H9 (cell line): ENCODE results near the gene GRID1. TPM values are rescaled to one million over a fixed set of nuclear protein-coding genes. Genes with fewer than 3 reads are reported as not detected.

Source experiments
- DNase-seq: peaks from one replicate; pipeline ENCODE4 v3.0.0-alpha.2; 2017
- H2AFZ ChIP-seq: one replicate; pipeline ENCODE4 v1.6.1; 2013; ENCODE audit warnings: mild to moderate bottlenecking, low read length, control low read depth, moderate library complexity
- H2AK5ac ChIP-seq: 2 replicates; pipeline ENCODE4 v1.6.1; 2013; ENCODE audit warnings: low read length, control low read depth, mixed read lengths; ENCODE audit not compliant: insufficient read length
- H2BK120ac ChIP-seq: one replicate; pipeline ENCODE4 v1.6.1; 2013; ENCODE audit warnings: low read depth, mild to moderate bottlenecking, low read length, control low read depth, inconsistent platforms; ENCODE audit not compliant: poor library complexity, severe bottlenecking
- H2BK12ac ChIP-seq: 2 replicates; pipeline ENCODE4 v1.6.1; 2013; ENCODE audit warnings: low read length, control low read depth, mixed read lengths, low read depth; ENCODE audit not compliant: insufficient read length
- H2BK15ac ChIP-seq: 2 replicates; pipeline ENCODE4 v1.6.1; 2013; ENCODE audit warnings: low read depth, low read length, control low read depth
- H2BK20ac ChIP-seq: one replicate; pipeline ENCODE4 v1.6.1; 2013; ENCODE audit warnings: low read depth, mild to moderate bottlenecking, low read length, control low read depth, inconsistent platforms; ENCODE audit not compliant: poor library complexity, severe bottlenecking
- H2BK5ac ChIP-seq: 2 replicates; pipeline ENCODE4 v1.6.1; 2013; ENCODE audit warnings: low read length, control low read depth, mixed read lengths; ENCODE audit not compliant: insufficient read length
- H3K14ac ChIP-seq: 2 replicates; pipeline ENCODE4 v1.6.1; 2013; ENCODE audit warnings: low read length, control low read depth; ENCODE audit not compliant: insufficient read depth
- H3K18ac ChIP-seq: 2 replicates; pipeline ENCODE4 v1.6.1; 2013; ENCODE audit warnings: low read depth, mild to moderate bottlenecking, mixed read lengths, low read length, control low read depth; ENCODE audit not compliant: insufficient read length
- H3K23ac ChIP-seq: 2 replicates; pipeline ENCODE4 v1.6.1; 2013; ENCODE audit warnings: low read length, control low read depth, mixed read lengths, low read depth; ENCODE audit not compliant: insufficient read length
- H3K23me2 ChIP-seq: 2 replicates; pipeline ENCODE4 v1.6.1; 2013; ENCODE audit warnings: low read depth, mild to moderate bottlenecking, mixed read lengths, low read length, control low read depth; ENCODE audit not compliant: insufficient read length, poor library complexity, severe bottlenecking
- H3K27ac ChIP-seq: 2 replicates; pipeline ENCODE4 v1.5.1; 2013; ENCODE audit warnings: low read length, control low read depth, mixed read lengths, low read depth; ENCODE audit not compliant: insufficient read length
- H3K27me3 ChIP-seq: 2 replicates; pipeline ENCODE4 v1.6.1; 2013; ENCODE audit warnings: low read length, control low read depth, inconsistent platforms; ENCODE audit not compliant: insufficient read depth
- H3K4ac ChIP-seq: 2 replicates; pipeline ENCODE4 v1.6.1; 2013; ENCODE audit warnings: low read depth, mild to moderate bottlenecking, control low read depth, inconsistent platforms, low read length, moderate library complexity
- H3K4me1 ChIP-seq: 2 replicates; pipeline ENCODE4 v1.6.1; 2013; ENCODE audit warnings: low read length, control low read depth, inconsistent platforms; ENCODE audit not compliant: insufficient read depth
- H3K4me2 ChIP-seq: 2 replicates; pipeline ENCODE4 v1.6.1; 2013; ENCODE audit warnings: low read length, control low read depth, mixed read lengths; ENCODE audit not compliant: insufficient read length, insufficient read depth
- H3K56ac ChIP-seq: 2 replicates; pipeline ENCODE4 v1.6.1; 2013; ENCODE audit warnings: low read depth, mild to moderate bottlenecking, mixed read lengths, low read length, control low read depth; ENCODE audit not compliant: insufficient read length
- H3K79me1 ChIP-seq: 2 replicates; pipeline ENCODE4 v1.6.1; 2013; ENCODE audit warnings: low read depth, mild to moderate bottlenecking, moderate library complexity, low read length, control low read depth, inconsistent platforms; ENCODE audit not compliant: insufficient read depth, poor library complexity, severe bottlenecking
- H3K79me2 ChIP-seq: 2 replicates; pipeline ENCODE4 v1.6.1; 2013; ENCODE audit warnings: low read length, control low read depth, inconsistent platforms; ENCODE audit not compliant: insufficient read depth
- H3K9ac ChIP-seq: 2 replicates; pipeline ENCODE4 v1.6.1; 2013; ENCODE audit warnings: low read length, control low read depth, mixed read lengths; ENCODE audit not compliant: insufficient read length; ENCODE audit errors: extremely low read depth
- H3K9me3 ChIP-seq: one replicate; pipeline ENCODE4 v1.6.1; 2013; ENCODE audit warnings: low read depth, low read length, inconsistent platforms; ENCODE audit not compliant: control insufficient read depth
- H3T11ph ChIP-seq: one replicate; pipeline ENCODE4 v1.6.1; 2013; ENCODE audit warnings: mild to moderate bottlenecking, low read length, control low read depth, inconsistent platforms
- H4K20me1 ChIP-seq: one replicate; pipeline ENCODE4 v1.6.1; 2013; ENCODE audit not compliant: control insufficient read depth, insufficient read length, insufficient read depth
- H4K5ac ChIP-seq: 2 replicates; pipeline ENCODE4 v1.6.1; 2013; ENCODE audit warnings: low read depth, mild to moderate bottlenecking, mixed read lengths, low read length, control low read depth; ENCODE audit not compliant: insufficient read length
- H4K8ac ChIP-seq: replicated peaks from 2 replicates; pipeline ENCODE4 v1.6.1; 2013; ENCODE audit warnings: low read length, control low read depth, mixed read lengths, low read depth; ENCODE audit not compliant: insufficient read length
- H4K91ac ChIP-seq: 2 replicates; pipeline ENCODE4 v1.6.1; 2013; ENCODE audit warnings: low read depth, mild to moderate bottlenecking, moderate library complexity, mixed read lengths, low read length, control low read depth; ENCODE audit not compliant: insufficient read length
- H3K27ac Mint-ChIP-seq, 3 experiments: 2 replicates in 2 of 3; 3 replicates in 1 of 3; pipeline ENCODE4 v1.8.0; 2020 to 2021; ENCODE audit warnings: mixed read lengths in 3 of 3, mild to moderate bottlenecking in 1 of 3, moderate library complexity in 1 of 3
- H3K27me3 Mint-ChIP-seq: 2 replicates; pipeline ENCODE4 v1.8.0; 2021; ENCODE audit warnings: low read depth, mild to moderate bottlenecking, moderate library complexity, mixed read lengths
- H3K36me3 Mint-ChIP-seq, 3 experiments: 2 replicates in 2 of 3; 3 replicates in 1 of 3; pipeline ENCODE4 v1.8.0; 2020 to 2021; ENCODE audit warnings: low read depth in 3 of 3, mixed read lengths in 3 of 3; ENCODE audit not compliant: insufficient read depth in 1 of 3
- H3K4me1 Mint-ChIP-seq, 2 experiments: 2 replicates each; pipeline ENCODE4 v1.8.0; 2020; ENCODE audit warnings: mixed read lengths in 2 of 2
- H3K4me3 Mint-ChIP-seq, 2 experiments: 2 replicates in 1 of 2; 3 replicates in 1 of 2; pipeline ENCODE4 v1.8.0; 2020 to 2021; ENCODE audit warnings: mild to moderate bottlenecking in 2 of 2, mixed read lengths in 2 of 2, moderate library complexity in 1 of 2
- H3K9me3 Mint-ChIP-seq, 2 experiments: 2 replicates in 1 of 2; 3 replicates in 1 of 2; pipeline ENCODE4 v1.8.0; 2020; ENCODE audit warnings: mild to moderate bottlenecking in 2 of 2, mixed read lengths in 2 of 2, moderate library complexity in 1 of 2
- WGBS: extraction: QIAGEN DNeasy Blood & Tissue Kit; methylation state at CpG from one replicate; pipeline ENCODE4 v1.1.7; 2013; ENCODE audit warnings: missing lambda C conversion rate, low lambda C conversion rate, mixed read lengths; ENCODE audit not compliant: insufficient read length; ENCODE audit errors: extremely low coverage; 5-methylcytosine and 5-hydroxymethylcytosine counted together
- total RNA-seq: library from RNA; stranded (reverse); gene quantifications from 2 replicates; pipeline ENCODE4 v1.2.1, GENCODE V29; 2021
- TF ChIP-seq, protein P1 (sequence below): fragments of 200-600 bp; sonication (generic); conservative IDR thresholded peaks from 3 replicates; pipeline ENCODE4 v1.8.0; 2021; ENCODE audit warnings: antibody characterized with exemption, mild to moderate bottlenecking

Gene GRID1
- total RNA-seq, 1 experiment from 2014 or later = 0.35 TPM

GRCh38 chr10:85857305-85857704, 509.3 kb downstream of the GRID1 start:
- Histone ChIP-seq H2BK120ac (no peak overlapping the region), H3K27ac (no peak overlapping the region), H2BK12ac (no peak overlapping the region), H3K4ac (no peak overlapping the region), H2AK5ac (no peak overlapping the region), H3T11ph (no peak overlapping the region), H3K79me1 (no peaks in the 10 kb centered on the region), H2BK20ac (no peak overlapping the region), H3K79me2 (no peaks in the 10 kb centered on the region), H3K18ac (no peak overlapping the region), H4K5ac (no peak overlapping the region), H4K91ac (no peak overlapping the region), H2BK15ac (no peak overlapping the region), H3K9ac (no peak overlapping the region), H3K56ac (no peak overlapping the region), H4K8ac (no peak overlapping the region), H3K23me2 (no peaks in the 10 kb centered on the region), H2BK5ac (no peak overlapping the region), H3K27me3 (no peaks in the 10 kb centered on the region), H3K4me1 (no peaks in the 10 kb centered on the region), H4K20me1 (no peaks in the 10 kb centered on the region), H3K4me2 (no peak overlapping the region), H3K9me3 (no peaks in the 10 kb centered on the region), H3K23ac (no peak overlapping the region), H3K14ac (no peak overlapping the region; the same call in 1 of the 2 replicates), H2AFZ (no peak overlapping the region)
- no CpG with 5 or more reads among the region's 9 CpGs for WGBS
- Mint-ChIP-seq H3K4me1 (peaks cover under 1% of the 10 kb centered on the region in 2 experiments; a peak in 2 of 4 replicates), H3K27ac (no peak overlapping the region), H3K27me3 (no peaks in the 10 kb centered on the region; the same call in 1 of the 2 replicates), H3K9me3 (peaks cover 0 to 7% of the 10 kb centered on the region in 2 experiments; a peak in 2 of 5 replicates), H3K4me3 (no peak overlapping the region), H3K36me3 (peaks cover 0 to 4% (median 0%) of the 10 kb centered on the region in 3 experiments; a peak in 2 of 7 replicates)
- TF ChIP-seq, protein P1, sequence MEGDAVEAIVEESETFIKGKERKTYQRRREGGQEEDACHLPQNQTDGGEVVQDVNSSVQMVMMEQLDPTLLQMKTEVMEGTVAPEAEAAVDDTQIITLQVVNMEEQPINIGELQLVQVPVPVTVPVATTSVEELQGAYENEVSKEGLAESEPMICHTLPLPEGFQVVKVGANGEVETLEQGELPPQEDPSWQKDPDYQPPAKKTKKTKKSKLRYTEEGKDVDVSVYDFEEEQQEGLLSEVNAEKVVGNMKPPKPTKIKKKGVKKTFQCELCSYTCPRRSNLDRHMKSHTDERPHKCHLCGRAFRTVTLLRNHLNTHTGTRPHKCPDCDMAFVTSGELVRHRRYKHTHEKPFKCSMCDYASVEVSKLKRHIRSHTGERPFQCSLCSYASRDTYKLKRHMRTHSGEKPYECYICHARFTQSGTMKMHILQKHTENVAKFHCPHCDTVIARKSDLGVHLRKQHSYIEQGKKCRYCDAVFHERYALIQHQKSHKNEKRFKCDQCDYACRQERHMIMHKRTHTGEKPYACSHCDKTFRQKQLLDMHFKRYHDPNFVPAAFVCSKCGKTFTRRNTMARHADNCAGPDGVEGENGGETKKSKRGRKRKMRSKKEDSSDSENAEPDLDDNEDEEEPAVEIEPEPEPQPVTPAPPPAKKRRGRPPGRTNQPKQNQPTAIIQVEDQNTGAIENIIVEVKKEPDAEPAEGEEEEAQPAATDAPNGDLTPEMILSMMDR = no peak
- no peak for DNase-seq
